GM23338 (cell line): Measurements from ENCODE around the gene ATCAY.

ENCODE experiments used
- EZH2 ChIP-seq: fragments of 200-600 bp; sonication (generic); IDR thresholded peaks from one replicate; pipeline ENCODE4 v1.8.0; 2017; ENCODE audit warnings: antibody characterized with exemption, mild to moderate bottlenecking, low read depth; ENCODE audit not compliant: unreplicated experiment
- ZNF114 ChIP-seq: fragments of 250-450 bp; sonication (Bioruptor Pico); IDR thresholded peaks from 2 replicates; pipeline ENCODE4 v1.5.0; 2020; ENCODE audit warnings: mild to moderate bottlenecking, moderate library complexity
- TF ChIP-seq, protein P1 (sequence below), 2 experiments: fragments of 200-600 bp in 1 of 2; sonication (generic) in 1 of 2; conservative IDR thresholded peaks; 2 replicates each; pipeline versions ENCODE4 v1.5.1 to v1.6.1; 2016 to 2017; ENCODE audit warnings: antibody characterized with exemption in 2 of 2, low read depth in 2 of 2, mild to moderate bottlenecking in 2 of 2, moderate library complexity in 1 of 2
- TF ChIP-seq, protein P2 (sequence below): IDR thresholded peaks from one replicate; pipeline ENCODE4 v1.6.1; 2018; ENCODE audit warnings: antibody characterized with exemption; ENCODE audit not compliant: unreplicated experiment

DNA sequence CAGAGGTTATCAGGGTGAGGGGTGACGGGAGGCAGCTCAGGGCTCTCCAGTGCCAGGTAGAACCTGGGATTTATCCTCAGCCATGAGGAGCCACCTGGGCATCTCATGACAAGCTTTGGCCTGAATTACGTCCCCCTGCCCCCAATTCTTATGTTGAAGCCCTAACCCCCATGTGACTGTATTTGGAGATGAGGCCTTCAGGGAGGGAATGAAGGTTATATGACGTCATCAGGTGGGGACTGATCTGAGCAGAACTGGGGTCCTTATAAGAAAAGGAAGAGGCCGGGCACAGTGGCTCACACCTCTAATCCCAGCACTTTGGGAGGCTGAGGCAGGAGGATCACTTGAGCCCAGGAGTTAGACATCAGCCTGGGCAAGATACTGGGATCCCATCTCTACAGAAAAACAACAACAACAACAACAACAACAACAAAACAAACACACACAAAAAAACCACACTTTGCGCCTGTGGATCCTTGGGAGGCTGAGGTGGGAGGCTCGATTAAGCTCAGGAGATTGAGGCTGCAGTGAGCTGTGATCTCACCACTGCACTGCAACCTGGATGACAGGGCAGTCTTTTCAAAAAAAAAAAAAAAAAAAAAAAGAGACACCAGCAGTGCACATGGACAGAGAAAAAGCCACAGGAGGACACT, 30.0 kb upstream of the ATCAY start:
- TF ChIP-seq, protein P1, sequence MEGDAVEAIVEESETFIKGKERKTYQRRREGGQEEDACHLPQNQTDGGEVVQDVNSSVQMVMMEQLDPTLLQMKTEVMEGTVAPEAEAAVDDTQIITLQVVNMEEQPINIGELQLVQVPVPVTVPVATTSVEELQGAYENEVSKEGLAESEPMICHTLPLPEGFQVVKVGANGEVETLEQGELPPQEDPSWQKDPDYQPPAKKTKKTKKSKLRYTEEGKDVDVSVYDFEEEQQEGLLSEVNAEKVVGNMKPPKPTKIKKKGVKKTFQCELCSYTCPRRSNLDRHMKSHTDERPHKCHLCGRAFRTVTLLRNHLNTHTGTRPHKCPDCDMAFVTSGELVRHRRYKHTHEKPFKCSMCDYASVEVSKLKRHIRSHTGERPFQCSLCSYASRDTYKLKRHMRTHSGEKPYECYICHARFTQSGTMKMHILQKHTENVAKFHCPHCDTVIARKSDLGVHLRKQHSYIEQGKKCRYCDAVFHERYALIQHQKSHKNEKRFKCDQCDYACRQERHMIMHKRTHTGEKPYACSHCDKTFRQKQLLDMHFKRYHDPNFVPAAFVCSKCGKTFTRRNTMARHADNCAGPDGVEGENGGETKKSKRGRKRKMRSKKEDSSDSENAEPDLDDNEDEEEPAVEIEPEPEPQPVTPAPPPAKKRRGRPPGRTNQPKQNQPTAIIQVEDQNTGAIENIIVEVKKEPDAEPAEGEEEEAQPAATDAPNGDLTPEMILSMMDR (conservative IDR thresholded peaks at IDR 0.05; ENCODE audit: low read depth in 2 of 2), result no peak
- TF ChIP-seq, protein P2, sequence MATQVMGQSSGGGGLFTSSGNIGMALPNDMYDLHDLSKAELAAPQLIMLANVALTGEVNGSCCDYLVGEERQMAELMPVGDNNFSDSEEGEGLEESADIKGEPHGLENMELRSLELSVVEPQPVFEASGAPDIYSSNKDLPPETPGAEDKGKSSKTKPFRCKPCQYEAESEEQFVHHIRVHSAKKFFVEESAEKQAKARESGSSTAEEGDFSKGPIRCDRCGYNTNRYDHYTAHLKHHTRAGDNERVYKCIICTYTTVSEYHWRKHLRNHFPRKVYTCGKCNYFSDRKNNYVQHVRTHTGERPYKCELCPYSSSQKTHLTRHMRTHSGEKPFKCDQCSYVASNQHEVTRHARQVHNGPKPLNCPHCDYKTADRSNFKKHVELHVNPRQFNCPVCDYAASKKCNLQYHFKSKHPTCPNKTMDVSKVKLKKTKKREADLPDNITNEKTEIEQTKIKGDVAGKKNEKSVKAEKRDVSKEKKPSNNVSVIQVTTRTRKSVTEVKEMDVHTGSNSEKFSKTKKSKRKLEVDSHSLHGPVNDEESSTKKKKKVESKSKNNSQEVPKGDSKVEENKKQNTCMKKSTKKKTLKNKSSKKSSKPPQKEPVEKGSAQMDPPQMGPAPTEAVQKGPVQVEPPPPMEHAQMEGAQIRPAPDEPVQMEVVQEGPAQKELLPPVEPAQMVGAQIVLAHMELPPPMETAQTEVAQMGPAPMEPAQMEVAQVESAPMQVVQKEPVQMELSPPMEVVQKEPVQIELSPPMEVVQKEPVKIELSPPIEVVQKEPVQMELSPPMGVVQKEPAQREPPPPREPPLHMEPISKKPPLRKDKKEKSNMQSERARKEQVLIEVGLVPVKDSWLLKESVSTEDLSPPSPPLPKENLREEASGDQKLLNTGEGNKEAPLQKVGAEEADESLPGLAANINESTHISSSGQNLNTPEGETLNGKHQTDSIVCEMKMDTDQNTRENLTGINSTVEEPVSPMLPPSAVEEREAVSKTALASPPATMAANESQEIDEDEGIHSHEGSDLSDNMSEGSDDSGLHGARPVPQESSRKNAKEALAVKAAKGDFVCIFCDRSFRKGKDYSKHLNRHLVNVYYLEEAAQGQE, result no peak
- TF ChIP-seq EZH2 (no peak), ZNF114 (CRISPR knock-in tag) (no peak)
